ENCODE measurements around the gene ARID2.

The ARID2 gene

DNA sequence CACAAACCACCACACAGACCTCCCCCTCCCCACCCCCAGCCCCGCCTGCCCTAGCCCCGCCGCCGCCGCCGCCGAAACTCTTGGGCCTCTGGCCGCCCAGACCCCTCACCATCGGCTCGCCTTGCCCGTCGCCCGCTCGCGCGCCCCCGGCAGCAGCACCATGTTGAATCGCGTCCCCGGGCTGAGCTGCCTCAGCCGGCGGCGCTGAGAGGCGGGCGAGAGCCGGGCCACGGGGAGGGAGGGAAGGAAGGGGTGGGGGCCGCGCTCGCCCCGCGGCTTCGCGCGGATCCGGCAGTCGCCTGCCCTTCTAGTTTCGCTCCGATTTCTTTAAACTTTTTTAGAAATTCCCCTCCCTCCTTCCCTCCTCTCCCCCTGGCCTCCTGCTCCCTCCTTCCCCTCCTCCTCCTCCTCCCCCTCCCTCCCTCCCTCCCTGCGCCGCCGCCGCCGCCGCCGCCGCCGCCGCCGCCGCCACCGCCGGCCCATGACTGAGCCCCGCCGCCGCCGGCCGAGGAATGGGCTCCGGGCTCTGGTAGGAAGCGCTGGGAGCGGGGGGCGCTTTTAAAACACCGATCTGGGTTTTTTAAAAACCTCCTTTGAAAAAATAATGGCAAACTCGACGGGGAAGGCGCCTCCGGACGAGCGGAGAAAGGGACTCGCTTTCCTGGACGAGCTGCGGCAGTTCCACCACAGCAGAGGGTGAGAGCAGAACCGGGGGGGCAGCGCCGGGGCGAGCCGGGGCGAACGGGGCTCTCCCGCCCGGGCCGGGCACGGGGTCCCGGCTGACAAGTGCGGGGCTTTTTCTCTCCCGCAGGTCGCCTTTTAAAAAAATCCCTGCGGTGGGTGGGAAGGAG lies at the start of gene ARID2:
Gene ARID2 (plus strand): TSS at position 474 of the 851 bp plus-strand sequence. CDS start 131 bp downstream, at position 605.
- peak; percentile 61 for DNase-seq (ENCODE audit: low spot score)

DNA sequence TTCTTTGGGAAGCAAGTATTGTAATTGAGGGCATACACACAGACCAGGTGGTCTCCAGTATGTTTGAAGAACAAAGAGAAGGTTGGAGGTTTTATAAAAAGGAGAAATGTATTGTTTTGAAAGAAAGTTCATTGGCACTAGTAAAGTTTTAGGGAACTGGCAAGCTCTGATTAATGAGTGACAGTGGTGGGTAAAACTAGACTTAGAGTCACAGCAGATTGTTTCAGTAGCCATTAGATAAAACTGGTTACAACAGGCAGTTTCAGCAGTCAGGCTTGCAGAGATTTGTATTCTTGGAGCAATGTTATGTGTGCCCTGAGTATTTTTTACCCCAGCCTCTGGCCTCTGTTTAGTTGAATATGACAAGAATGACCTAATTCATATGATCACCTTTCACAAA lies 49.1 kb upstream of the ARID2 start:
- no peak for DNase-seq (ENCODE audit: low spot score)

GRCh38 chr12:45681465-45681864 lies 48.0 kb upstream of the ARID2 start:
- DNase-seq (ENCODE audit: low spot score) = no peak

DNA sequence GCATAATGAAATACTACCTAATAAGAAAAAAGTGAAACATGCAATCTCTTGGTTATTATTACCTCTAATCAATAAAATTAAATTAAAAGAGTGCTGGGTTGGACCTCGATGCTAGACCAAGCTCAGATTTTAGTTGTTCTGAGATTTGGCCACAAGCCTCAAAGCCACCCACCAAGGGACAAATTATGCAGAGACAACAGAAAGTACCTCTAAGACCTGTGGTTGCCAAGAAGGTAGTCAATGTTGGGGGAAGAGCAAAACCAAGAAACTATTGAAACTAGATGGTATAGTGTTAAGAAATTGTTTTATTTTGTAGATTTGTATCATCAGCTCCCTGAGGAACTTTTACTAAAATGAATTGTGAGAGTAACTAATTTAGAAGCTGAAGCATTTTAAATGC lies 43.8 kb upstream of the ARID2 start:
- DNase-seq (ENCODE audit: low spot score) = no peak

- no peak for DNase-seq (ENCODE audit: low spot score)
Observed at GRCh38 chr12:45687081-45688015, 42.2 kb upstream of the ARID2 start.

- DNase-seq (ENCODE audit: low spot score) = no peak
Observed at GRCh38 chr12:45688183-45688582, 41.3 kb upstream of the ARID2 start.

DNA sequence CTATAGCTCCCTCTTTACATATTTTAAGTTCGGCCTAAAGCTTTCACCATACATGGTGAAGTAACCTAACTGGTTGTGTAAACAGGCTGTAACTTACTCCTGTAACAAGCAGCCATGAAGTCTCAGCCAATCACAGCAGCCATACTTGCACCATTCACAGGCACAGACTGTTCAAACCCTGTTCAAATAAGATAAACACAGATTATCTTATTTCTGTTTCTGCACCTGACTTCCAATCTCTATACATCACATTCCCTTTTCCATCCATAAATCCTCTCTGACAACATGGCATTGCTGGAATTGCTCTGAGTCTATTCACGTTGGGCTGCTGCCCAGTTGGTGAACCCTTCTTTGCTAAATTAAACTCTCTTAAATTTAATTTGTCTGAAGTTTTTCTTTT lies 34.5 kb upstream of the ARID2 start:
- DNase-seq (ENCODE audit: low spot score) = no peak

DNA sequence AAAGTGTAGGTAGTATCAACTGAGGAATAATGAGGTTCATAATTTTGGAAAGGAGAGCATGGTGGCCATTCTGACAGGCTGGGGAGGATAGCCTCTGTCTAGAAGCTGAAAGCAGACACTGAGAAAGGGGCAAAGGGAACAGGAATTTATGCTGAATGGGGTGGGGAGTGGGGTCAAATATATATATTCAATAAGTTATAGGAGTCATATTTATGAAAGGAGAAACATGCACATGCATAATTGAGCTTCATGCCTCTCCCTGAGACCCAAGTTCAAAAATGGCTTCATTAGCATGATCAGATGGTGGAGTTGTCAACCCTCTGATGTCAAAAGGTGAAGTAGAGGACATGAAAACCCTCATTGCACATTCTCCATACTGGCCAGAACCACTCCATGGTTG lies 33.9 kb upstream of the ARID2 start:
- no peak for DNase-seq (ENCODE audit: low spot score)

- no peak for DNase-seq (ENCODE audit: low spot score)
Observed at GRCh38 chr12:45696049-45696448, 33.5 kb upstream of the ARID2 start.

DNA sequence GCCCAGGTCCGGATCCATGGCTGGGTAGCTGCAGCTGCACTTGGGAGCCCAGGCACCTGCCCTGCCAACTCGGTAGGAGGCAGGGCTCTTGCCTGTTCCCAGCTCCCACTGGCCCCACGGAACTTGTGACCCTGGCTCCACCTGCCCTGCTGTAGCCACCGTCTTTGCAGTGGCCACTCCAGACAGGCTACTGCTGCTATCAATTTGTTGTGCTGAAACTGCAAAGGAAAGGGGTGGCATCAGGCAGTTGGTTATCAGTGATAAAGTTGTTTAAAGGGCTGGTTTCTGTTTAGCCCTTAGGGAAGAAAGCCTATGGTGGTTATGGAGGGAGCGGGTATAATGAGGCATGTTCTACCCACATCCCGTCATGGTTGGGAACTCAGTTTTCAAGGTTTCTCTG lies 32.1 kb upstream of the ARID2 start:
- no peak for DNase-seq (ENCODE audit: low spot score)

DNA sequence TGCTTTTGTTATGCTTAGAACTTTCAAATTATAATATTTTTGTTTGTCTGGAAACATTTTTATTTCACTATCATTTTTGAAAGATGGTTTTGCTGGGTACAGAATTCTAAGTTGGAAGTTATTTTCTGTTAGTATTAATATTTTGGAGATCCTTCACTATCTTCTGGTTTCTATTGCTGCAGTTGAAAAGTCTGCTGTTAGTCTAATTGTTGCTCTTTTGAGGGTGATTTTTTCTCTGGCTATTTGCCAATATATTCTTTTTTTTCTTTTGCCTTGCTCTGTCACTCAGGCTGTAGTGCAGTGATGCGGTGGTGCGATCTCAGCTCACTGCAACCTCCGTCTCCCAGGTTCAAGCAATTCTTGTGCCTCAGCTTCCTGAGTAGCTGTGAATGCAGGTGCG lies 28.2 kb upstream of the ARID2 start:
- DNase-seq (ENCODE audit: low spot score) = no peak

DNA sequence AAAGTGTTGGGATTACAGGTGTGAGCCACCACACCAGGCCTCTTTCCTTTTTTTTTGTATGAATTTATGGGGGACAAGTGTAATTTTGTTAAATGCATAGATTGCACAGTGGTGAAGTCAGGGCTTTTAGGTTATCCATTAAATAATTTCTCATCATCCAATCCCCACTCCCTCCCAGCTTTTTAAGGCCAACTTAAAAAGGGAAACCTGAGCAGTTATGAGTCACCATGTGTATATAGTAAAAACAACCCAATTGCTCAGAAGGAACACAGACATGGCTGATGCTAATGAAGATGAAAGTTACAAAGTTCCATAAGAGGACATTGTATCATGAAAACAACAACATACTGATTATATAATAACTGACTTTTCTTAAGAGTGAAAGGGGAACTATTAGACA lies 25.6 kb upstream of the ARID2 start:
- no peak for DNase-seq (ENCODE audit: low spot score)

- no peak for DNase-seq (ENCODE audit: low spot score)
Observed at GRCh38 chr12:45704968-45705367, 24.5 kb upstream of the ARID2 start.

GRCh38 chr12:45705404-45705803 lies 24.1 kb upstream of the ARID2 start:
- DNase-seq (ENCODE audit: low spot score) = no peak

DNA sequence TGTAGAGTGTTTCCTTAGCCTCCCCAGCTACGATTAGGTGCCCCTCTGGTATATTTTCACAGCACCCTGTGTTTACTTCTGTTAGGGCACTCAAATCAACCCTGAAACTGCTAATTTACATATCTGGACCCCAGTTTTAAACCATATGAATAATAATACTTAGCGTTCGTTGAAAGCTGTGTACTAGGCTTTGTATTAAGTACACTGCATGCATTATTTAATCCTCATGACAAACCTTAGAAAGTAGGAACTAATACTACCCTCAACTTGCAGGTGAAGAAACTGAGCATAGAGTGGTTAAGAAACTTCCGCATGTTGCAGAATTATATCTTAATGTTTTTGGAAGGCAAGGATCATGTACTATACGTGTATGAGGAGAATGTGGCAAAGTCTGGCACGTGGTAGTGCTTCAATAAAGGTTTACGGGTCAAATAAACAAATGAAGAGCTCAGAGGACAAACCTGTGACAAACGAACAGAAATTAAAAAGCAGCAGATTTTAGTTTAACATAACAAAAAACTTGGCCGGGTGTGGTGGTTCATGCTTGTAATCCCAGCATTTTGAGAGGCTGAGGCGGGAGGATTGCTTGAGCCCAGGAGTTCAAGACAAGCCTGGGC lies 22.2 kb upstream of the ARID2 start:
- DNase-seq (ENCODE audit: low spot score) = no peak

DNA sequence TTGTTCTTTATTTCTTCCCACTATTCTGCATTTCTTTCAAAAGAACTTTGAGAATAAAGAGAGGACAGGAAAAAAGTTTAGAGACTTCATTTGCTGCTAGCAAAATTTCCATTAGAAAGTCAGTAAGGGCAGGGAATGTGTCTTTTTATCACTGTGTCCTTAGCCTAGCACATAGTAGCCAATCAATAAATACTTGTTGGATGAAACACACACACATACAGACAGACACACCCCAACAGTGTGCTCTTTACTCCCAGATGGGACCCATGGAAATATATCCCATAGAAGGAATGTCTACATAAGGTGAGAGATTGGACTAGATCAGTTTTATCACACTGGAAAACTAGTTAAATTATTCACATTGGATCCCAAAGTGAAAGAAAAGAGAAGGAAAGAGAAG lies 21.1 kb upstream of the ARID2 start:
- DNase-seq (ENCODE audit: low spot score) = no peak

DNA sequence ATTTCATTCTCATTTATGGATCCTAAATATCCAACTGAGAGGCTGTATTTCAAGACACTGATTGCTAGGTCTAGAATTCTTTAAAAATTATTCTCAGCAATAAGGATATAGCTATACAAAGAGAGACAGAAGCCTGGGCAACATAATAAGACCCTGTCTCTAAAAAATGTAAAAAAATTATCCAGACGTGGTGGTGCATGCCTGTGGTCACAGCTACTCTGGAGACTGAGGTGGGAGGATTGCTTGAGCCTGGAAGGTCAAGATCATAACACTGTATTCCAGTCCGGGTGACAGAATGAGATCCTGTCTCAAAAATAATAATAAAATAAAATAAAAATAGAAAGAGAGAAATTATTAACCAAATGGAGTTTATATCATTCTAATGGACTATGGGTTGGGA lies 20.6 kb upstream of the ARID2 start:
- no peak for DNase-seq (ENCODE audit: low spot score)

- DNase-seq (ENCODE audit: low spot score) = no peak
Observed at GRCh38 chr12:45712319-45712718, 17.2 kb upstream of the ARID2 start.

- no peak for DNase-seq (ENCODE audit: low spot score)
Observed at GRCh38 chr12:45713078-45713477, 16.4 kb upstream of the ARID2 start.

- no peak for DNase-seq (ENCODE audit: low spot score)
Observed at GRCh38 chr12:45718306-45718705, 11.2 kb upstream of the ARID2 start.

DNA sequence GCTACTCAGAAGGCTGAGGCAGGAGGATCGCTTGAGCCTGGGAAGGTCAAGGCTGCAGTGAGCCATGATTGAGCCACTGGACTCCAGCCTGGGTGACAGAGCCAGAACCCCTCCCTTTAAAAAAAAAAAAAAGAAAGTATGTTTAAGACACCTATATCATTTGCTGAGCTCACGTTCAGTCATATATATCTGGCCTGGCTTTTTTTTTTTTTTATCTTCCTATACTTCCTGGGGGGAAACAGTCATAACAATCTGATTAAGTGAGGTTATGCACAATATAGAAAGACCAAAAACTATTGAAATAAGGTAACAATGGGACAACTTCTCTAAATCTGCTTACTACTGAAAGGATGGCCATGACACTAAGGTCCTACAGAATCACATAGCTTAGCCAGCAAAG lies 9.4 kb upstream of the ARID2 start:
- DNase-seq (ENCODE audit: low spot score) = no peak

DNA sequence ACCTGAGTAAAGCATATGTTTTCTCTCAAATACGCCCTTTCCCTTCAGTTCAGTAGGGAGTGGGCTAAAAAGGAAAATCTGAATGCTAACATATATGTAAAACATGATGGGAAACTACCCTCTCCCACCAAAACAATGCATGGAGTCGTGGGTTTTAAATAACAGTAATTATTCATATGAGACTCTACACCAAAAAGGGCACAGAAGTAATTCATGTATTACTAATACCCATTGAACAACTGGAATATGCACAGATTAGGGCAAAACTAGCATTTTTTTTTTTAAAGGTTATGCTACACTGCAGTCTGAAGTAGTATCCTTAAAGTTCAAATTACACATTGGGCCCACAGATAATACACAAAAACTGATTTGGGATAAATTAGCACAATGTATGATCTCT lies 8.1 kb upstream of the ARID2 start:
- no peak for DNase-seq (ENCODE audit: low spot score)

- no peak for DNase-seq (ENCODE audit: low spot score)
Observed at GRCh38 chr12:45721954-45722353, 7.6 kb upstream of the ARID2 start.
